GM12875 (cell line): Measurements from ENCODE around the gene GADD45B.

Source experiments
- H3K4me3 ChIP-seq: one replicate; pipeline ENCODE4 v1.5.1; 2011; ENCODE audit warnings: low read depth, low read length, control low read depth
- CTCF ChIP-seq: IDR thresholded peaks from 2 replicates; pipeline ENCODE4 v1.5.1; 2011; ENCODE audit warnings: low read depth, mild to moderate bottlenecking, control low read depth, inconsistent platforms, low read length, moderate library complexity, borderline replicate concordance; ENCODE audit not compliant: insufficient read depth

Gene GADD45B, protein sequence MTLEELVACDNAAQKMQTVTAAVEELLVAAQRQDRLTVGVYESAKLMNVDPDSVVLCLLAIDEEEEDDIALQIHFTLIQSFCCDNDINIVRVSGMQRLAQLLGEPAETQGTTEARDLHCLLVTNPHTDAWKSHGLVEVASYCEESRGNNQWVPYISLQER

GRCh38 chr19:2475702-2476450 lies at the start of gene GADD45B:
GADD45B (plus strand) TSS chr19:2476127; CDS start chr19:2476359, 232 bp downstream.
- H3K4me3 ChIP-seq, result peak within 1 kb of the TSS; percentile 84
- no peak for TF ChIP-seq CTCF

GRCh38 chr19:2426611-2427428 lies 49.1 kb upstream of the GADD45B start:
- peak overlapping the region; percentile 81 for H3K4me3 ChIP-seq
- no peak for TF ChIP-seq CTCF

- no peak for TF ChIP-seq CTCF
- H3K4me3 ChIP-seq, result peak within 1 kb of the TSS; percentile 81
Measured at GRCh38 chr19:2427429-2428320, 48.3 kb upstream of the GADD45B start, which contains the start of gene TIMM13. TIMM13 (minus strand) TSS chr19:2427586; CDS start chr19:2427533, 53 bp downstream.

DNA sequence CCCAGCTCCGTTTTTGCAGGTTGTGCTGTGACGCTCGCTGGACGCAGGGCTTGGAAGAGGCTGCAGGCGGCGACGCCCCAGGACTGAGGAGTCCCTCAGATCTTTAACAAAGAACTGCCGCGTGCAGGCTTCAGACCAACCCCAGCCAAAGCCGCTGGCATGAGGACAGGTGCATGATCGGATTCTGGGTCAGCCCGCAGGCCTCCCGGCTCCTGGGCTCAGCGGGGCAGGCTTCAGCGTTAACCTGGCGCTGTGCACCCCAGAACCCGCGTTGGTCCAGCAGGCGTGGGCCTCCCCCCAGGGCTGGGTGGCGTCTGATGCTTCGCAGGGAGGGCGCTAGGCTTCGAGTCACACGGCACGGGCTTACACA lies 47.6 kb upstream of the GADD45B start:
- no peak for TF ChIP-seq CTCF
- no peak overlapping the region for H3K4me3 ChIP-seq

GRCh38 chr19:2428756-2429711 lies 46.9 kb upstream of the GADD45B start:
- H3K4me3 ChIP-seq, result no peak overlapping the region
- no peak for TF ChIP-seq CTCF
